ENCODE measurements around the gene TPP1.

Gene TPP1

DNA sequence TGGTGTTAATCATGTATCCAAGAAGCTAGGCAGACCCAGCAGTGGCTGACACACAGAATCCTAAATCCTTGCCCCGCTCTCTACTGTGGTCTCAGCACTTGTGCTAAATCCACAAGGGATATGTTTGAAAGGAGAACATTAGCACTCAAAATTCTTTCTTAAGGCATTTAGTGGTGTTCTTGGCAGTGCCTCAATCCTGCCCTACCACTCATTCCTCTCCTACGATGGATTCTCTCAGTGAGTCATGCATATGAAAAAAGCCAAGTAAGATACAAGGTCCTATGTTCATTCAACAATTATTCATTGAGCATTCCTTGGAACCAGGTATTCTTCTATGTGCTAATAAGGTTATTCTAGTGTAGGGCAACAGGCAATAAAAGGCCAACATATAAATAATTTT is 47.0 kb downstream of the TPP1 start:
- Mint-ChIP-seq H3K4me1 (peaks cover 36% of the 10 kb centered on the region), H3K4me3 (no peak overlapping the region), H3K36me3 (ENCODE audit: low read depth) (peaks cover 24% of the 10 kb centered on the region), H3K27ac (peak overlapping the region in 1 of 3 experiments; percentile 62), H3K9me3 (no peaks in the 10 kb centered on the region), H3K27me3 (ENCODE audit: low read depth) (no peaks in the 10 kb centered on the region)
- TF ChIP-seq, protein P1, sequence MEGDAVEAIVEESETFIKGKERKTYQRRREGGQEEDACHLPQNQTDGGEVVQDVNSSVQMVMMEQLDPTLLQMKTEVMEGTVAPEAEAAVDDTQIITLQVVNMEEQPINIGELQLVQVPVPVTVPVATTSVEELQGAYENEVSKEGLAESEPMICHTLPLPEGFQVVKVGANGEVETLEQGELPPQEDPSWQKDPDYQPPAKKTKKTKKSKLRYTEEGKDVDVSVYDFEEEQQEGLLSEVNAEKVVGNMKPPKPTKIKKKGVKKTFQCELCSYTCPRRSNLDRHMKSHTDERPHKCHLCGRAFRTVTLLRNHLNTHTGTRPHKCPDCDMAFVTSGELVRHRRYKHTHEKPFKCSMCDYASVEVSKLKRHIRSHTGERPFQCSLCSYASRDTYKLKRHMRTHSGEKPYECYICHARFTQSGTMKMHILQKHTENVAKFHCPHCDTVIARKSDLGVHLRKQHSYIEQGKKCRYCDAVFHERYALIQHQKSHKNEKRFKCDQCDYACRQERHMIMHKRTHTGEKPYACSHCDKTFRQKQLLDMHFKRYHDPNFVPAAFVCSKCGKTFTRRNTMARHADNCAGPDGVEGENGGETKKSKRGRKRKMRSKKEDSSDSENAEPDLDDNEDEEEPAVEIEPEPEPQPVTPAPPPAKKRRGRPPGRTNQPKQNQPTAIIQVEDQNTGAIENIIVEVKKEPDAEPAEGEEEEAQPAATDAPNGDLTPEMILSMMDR (IDR thresholded peaks at IDR 0.05; ENCODE audit: unreplicated experiment in 3 of 3) = no peak

DNA sequence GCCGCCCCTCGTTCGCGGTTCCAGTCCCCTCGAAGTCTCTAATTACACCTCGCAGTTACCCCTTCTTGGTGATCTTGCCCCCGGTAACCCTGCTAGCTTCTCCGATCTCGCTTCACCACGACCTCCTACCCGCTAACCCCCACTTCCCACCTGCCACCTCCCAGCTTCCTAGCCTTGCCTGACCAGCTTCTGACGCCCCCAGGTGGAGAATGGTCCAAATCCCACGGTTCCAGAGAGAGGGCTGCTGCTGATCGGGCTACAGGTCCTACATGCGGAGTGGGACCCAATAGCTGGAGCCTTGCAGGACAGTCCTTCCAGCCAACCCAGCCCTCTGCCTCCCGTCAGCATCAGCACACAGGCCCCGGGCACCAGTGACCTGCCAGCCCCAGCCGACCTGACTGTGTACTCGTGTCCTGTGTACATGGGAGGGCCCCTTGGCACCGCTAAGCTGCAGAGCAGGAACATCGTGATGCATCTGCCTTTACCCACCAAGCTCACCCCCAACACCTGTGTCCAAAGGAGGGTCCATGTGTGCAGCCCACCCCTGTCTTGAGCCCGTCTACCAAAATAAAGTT is 47.7 kb downstream of the TPP1 start:
- Mint-ChIP-seq H3K9me3 (no peaks in the 10 kb centered on the region), H3K27ac (peak overlapping the region in 2 of 3 experiments; percentile 37 to 62), H3K27me3 (ENCODE audit: low read depth) (no peaks in the 10 kb centered on the region), H3K4me1 (peaks cover 29% of the 10 kb centered on the region), H3K4me3 (no peak overlapping the region), H3K36me3 (ENCODE audit: low read depth) (peaks cover 24% of the 10 kb centered on the region)
- TF ChIP-seq, protein P1 (IDR thresholded peaks at IDR 0.05; ENCODE audit: unreplicated experiment in 3 of 3) = no peak

DNA sequence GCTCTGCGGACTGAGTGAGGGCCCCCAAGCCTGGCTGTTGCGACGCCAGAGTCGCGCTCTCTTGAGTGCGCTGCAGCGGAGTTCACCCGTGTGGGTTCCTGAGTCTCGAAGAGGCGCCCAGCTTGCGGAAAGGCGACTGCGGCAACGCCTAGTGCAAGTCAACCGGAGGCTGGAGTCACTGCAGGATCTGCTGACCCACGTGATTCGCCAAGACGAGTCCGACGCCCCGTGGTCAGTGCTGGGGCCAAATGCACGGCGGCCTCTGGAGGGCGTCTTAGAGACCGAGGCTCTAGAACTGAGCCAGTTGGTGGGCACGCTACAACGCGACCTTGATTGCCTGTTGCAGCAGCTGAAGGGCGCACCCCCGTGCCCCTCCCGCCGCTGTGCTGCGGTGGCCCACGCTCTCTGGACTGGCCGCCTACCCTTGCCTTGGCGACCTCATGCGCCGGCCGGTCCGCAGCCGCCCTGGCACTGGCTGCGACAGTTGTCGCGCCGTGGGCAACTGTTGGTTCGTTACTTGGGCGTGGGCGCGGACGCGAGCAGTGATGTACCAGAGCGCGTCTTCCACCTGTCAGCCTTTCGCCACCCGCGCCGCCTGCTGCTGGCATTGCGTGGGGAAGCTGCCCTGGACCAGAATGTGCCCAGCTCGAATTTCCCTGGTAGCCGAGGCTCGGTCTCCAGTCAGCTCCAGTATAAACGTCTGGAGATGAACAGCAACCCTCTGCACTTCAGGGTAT is 48.4 kb downstream of the TPP1 start:
- H3K27ac Mint-ChIP-seq = no peak overlapping the region
- no peak overlapping the region for H3K4me3 Mint-ChIP-seq
- H3K36me3 Mint-ChIP-seq (ENCODE audit: low read depth) = peaks cover 24% of the 10 kb centered on the region
- no peaks in the 10 kb centered on the region for H3K9me3 Mint-ChIP-seq
- H3K4me1 Mint-ChIP-seq = peaks cover 25% of the 10 kb centered on the region
- H3K27me3 Mint-ChIP-seq (ENCODE audit: low read depth) = no peaks in the 10 kb centered on the region
- TF ChIP-seq, protein P1 (IDR thresholded peaks at IDR 0.05; ENCODE audit: unreplicated experiment in 3 of 3) = no peak

- Mint-ChIP-seq H3K27me3 (ENCODE audit: low read depth) (no peaks in the 10 kb centered on the region), H3K4me3 (no peak overlapping the region)
- TF ChIP-seq, protein P1 (IDR thresholded peaks at IDR 0.05; ENCODE audit: unreplicated experiment in 3 of 3) = no peak
These were observed 49.5 kb downstream of the TPP1 start for GRCh38 chr11:6569706-6570105.

DNA sequence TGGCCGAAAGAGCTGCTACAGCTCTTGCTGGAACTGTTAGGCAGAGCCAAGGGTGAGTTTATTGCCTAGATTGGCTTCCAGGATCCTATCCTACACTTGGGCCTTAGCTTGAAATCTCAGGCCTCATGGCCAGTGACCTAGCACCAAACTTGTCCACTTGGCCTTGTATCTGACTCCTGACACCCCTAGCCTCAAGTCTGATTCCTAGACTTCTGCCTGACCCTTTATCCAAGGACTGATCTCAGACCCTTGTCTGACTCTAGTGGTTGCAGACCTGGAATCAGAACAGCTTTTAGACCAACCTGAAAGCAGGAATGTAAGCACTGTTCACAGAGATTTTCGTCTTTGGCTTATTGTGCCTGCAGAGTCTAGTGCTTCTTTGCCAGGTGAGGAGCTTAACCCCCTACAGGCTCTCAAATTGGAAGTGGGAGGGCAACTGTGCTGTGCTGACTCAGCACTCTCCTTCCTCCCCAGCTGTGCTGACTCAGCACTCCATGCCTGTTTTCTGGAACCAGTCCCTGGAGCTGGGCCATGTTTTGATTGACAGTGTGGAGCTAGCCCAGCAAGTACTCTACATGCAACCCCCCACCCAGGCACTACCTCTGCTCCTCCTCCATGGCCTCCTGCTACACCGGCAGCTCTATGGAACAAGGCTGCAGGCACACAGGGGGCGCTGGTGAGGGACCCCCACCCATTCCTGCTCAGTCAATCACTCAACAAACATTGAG is 50.9 kb downstream of the TPP1 start:
- peak overlapping the region; percentile 86 to 98 (median 93) for H3K27ac Mint-ChIP-seq
- peaks cover 20% of the 10 kb centered on the region for H3K4me1 Mint-ChIP-seq
- TF ChIP-seq, protein P1 (IDR thresholded peaks at IDR 0.05; ENCODE audit: unreplicated experiment in 3 of 3) = no peak
- H3K36me3 Mint-ChIP-seq (ENCODE audit: low read depth) = peaks cover 24% of the 10 kb centered on the region
- no peaks in the 10 kb centered on the region for H3K9me3 Mint-ChIP-seq
- H3K4me3 Mint-ChIP-seq = peak overlapping the region in 1 of 3 experiments; percentile 3
- H3K27me3 Mint-ChIP-seq (ENCODE audit: low read depth) = no peaks in the 10 kb centered on the region

More at GRCh38 chr11:6569706-6570105, 49.5 kb downstream of the TPP1 start:
- H3K4me1 Mint-ChIP-seq = peaks cover 20% of the 10 kb centered on the region
- peaks cover 24% of the 10 kb centered on the region for H3K36me3 Mint-ChIP-seq (ENCODE audit: low read depth)
- H3K27ac Mint-ChIP-seq = peak overlapping the region; percentile 25 to 98 (median 70)
- H3K9me3 Mint-ChIP-seq = no peaks in the 10 kb centered on the region
